H1 (cell line): ENCODE results near the gene MAK. TPM values are rescaled to one million over a fixed set of nuclear protein-coding genes. Genes with fewer than 3 reads are reported as not detected.
"Not testable (repeated sequence)": the region's sequence is repeated elsewhere in the genome, so short reads cannot be mapped to it uniquely, and the experiment has no call there.

Experiments used
- CTCF ChIA-PET: fragments of 300-600 bp; sonication (Branson Sonifier 250); formaldehyde crosslinking; loops from one replicate; lab custom pipeline; 2021; ENCODE audit not compliant: partially characterized antibody; lab: Charles Lee
- POLR2A ChIA-PET: fragments of 300-600 bp; sonication (Branson Sonifier 250); formaldehyde crosslinking; loops from one replicate; lab custom pipeline; 2021; ENCODE audit warnings: inconsistent platforms; ENCODE audit not compliant: partially characterized antibody; lab: Charles Lee
- DNase-seq, 2 experiments: peaks; one replicate each; pipeline versions ENCODE4 v3.0.0 to v3.0.0-alpha.2; 2010 to 2022; ENCODE audit warnings: low spot score in 2 of 2, low read depth in 1 of 2, mixed read lengths in 1 of 2
- FAIRE-seq: peaks from 2 replicates; lab custom pipeline; 2011; peaks lifted over from hg19 to GRCh38; lab: Jason Lieb, UNC
- H2AFZ ChIP-seq: 2 replicates; pipeline ENCODE4 v1.8.1; 2012; ENCODE audit warnings: low read length, inconsistent platforms
- H2AK5ac ChIP-seq: 2 replicates; pipeline ENCODE4 v1.6.1; 2013; ENCODE audit warnings: low read depth, low read length
- H2BK120ac ChIP-seq: replicated peaks from 2 replicates; pipeline ENCODE3; 2013; ENCODE audit warnings: low read depth, low read length, inconsistent platforms
- H2BK12ac ChIP-seq: 2 replicates; pipeline ENCODE4 v1.6.1; 2013; ENCODE audit warnings: low read depth, low read length
- H2BK15ac ChIP-seq: 2 replicates; pipeline ENCODE4 v1.6.1; 2013; ENCODE audit warnings: low read length
- H2BK20ac ChIP-seq: 2 replicates; pipeline ENCODE4 v1.6.1; 2013; ENCODE audit warnings: low read length
- H2BK5ac ChIP-seq: 2 replicates; pipeline ENCODE4 v1.6.1; 2013; ENCODE audit warnings: low read depth, low read length
- H3K14ac ChIP-seq: 2 replicates; pipeline ENCODE4 v1.6.1; 2013; ENCODE audit warnings: inconsistent platforms; ENCODE audit not compliant: insufficient read length
- H3K18ac ChIP-seq: 2 replicates; pipeline ENCODE4 v1.6.1; 2013; ENCODE audit warnings: low read length; ENCODE audit errors: extremely low read depth
- H3K23ac ChIP-seq: 2 replicates; pipeline ENCODE4 v1.6.1; 2013; ENCODE audit warnings: inconsistent platforms; ENCODE audit not compliant: insufficient read length
- H3K23me2 ChIP-seq: 2 replicates; pipeline ENCODE4 v1.6.1; 2013; ENCODE audit warnings: low read depth, low read length
- H3K27ac ChIP-seq: 2 replicates; pipeline ENCODE4 v1.6.1; 2011; ENCODE audit warnings: low read depth, low read length, inconsistent platforms
- H3K27me3 ChIP-seq, 4 experiments: replicated peaks in 1 of 4; 1 replicate in 1 of 4; 2 replicates in 3 of 4; pipeline versions ENCODE4 v1.6.1 to v1.8.1; 2011 to 2013; ENCODE audit warnings: low read length in 3 of 4, mild to moderate bottlenecking in 3 of 4, inconsistent platforms in 2 of 4, mixed read lengths in 2 of 4, moderate library complexity in 1 of 4; ENCODE audit not compliant: control insufficient read depth in 3 of 4, insufficient read depth in 3 of 4; ENCODE audit errors: extremely low read depth in 1 of 4
- H3K36me3 ChIP-seq, 4 experiments: 2 replicates each; pipeline versions ENCODE4 v1.6.1 to v1.8.1; 2011 to 2013; ENCODE audit warnings: mild to moderate bottlenecking in 4 of 4, low read length in 3 of 4, moderate library complexity in 2 of 4, control low read depth in 1 of 4, inconsistent platforms in 1 of 4; ENCODE audit not compliant: insufficient read depth in 4 of 4, control insufficient read depth in 2 of 4
- H3K4ac ChIP-seq: replicated peaks from 2 replicates; pipeline ENCODE3; 2013; ENCODE audit warnings: low read length, low read depth, mixed read lengths, inconsistent platforms; ENCODE audit not compliant: insufficient read length
- H3K4me1 ChIP-seq, 4 experiments: replicated peaks in 1 of 4; 1 replicate in 1 of 4; 2 replicates in 3 of 4; pipeline versions ENCODE4 v1.6.1 to v1.8.1; 2011 to 2013; ENCODE audit warnings: low read length in 3 of 4, inconsistent platforms in 2 of 4, mixed read lengths in 1 of 4; ENCODE audit not compliant: insufficient read depth in 4 of 4, control insufficient read depth in 3 of 4
- H3K4me2 ChIP-seq, 2 experiments: 2 replicates each; pipeline versions ENCODE4 v1.6.1 to v1.8.1; 2011 to 2013; ENCODE audit warnings: low read depth in 2 of 2, low read length in 2 of 2, control low read depth in 1 of 2, inconsistent platforms in 1 of 2, mild to moderate bottlenecking in 1 of 2; ENCODE audit not compliant: insufficient read depth in 1 of 2
- H3K4me3 ChIP-seq, 4 experiments: fragments of 200-600, 300-600 bp in 1 of 4; sonication (generic), shearing (Covaris generic), sonication (Bioruptor Twin) in 1 of 4; 2 replicates each; pipeline versions ENCODE4 v1.5.1 to v1.8.1; 2011 to 2016; ENCODE audit warnings: low read length in 4 of 4, low read depth in 3 of 4, control low read depth in 2 of 4, inconsistent platforms in 2 of 4, mild to moderate bottlenecking in 2 of 4, mixed read lengths in 1 of 4, moderate library complexity in 1 of 4; ENCODE audit not compliant: insufficient read depth in 2 of 4; ENCODE audit errors: extremely low read depth in 1 of 4
- H3K56ac ChIP-seq: replicated peaks from 2 replicates; pipeline ENCODE3; 2013; ENCODE audit warnings: low read depth, mild to moderate bottlenecking, mixed read lengths, low read length, inconsistent platforms; ENCODE audit not compliant: insufficient read length
- H3K79me1 ChIP-seq: 2 replicates; pipeline ENCODE4 v1.6.1; 2013; ENCODE audit warnings: low read depth, low read length, control low read depth
- H3K79me2 ChIP-seq, 2 experiments: 2 replicates each; pipeline versions ENCODE4 v1.6.1 to v1.8.1; 2012 to 2013; ENCODE audit warnings: low read length in 2 of 2, mild to moderate bottlenecking in 2 of 2, inconsistent platforms in 1 of 2; ENCODE audit not compliant: insufficient read depth in 2 of 2, control insufficient read depth in 1 of 2
- H3K9ac ChIP-seq, 4 experiments: replicated peaks in 1 of 4; 1 replicate in 1 of 4; 2 replicates in 3 of 4; pipeline versions ENCODE4 v1.6.1 to v1.8.1; 2011 to 2013; ENCODE audit warnings: low read depth in 3 of 4, low read length in 3 of 4, control low read depth in 2 of 4, mild to moderate bottlenecking in 2 of 4, moderate library complexity in 2 of 4, inconsistent platforms in 1 of 4; ENCODE audit errors: extremely low read depth in 1 of 4
- H3K9me3 ChIP-seq, 2 experiments: 2 replicates each; pipeline versions ENCODE4 v1.6.1 to v1.8.1; 2012 to 2013; ENCODE audit warnings: mild to moderate bottlenecking in 2 of 2, moderate library complexity in 2 of 2, control low read depth in 1 of 2, inconsistent platforms in 1 of 2, low read depth in 1 of 2, low read length in 1 of 2, mixed read lengths in 1 of 2; ENCODE audit not compliant: insufficient read depth in 2 of 2
- H4K20me1 ChIP-seq, 2 experiments: replicated peaks in 1 of 2; 2 replicates each; pipeline versions ENCODE3 to v1.8.1; 2011 to 2013; ENCODE audit warnings: inconsistent platforms in 2 of 2, low read length in 2 of 2, mild to moderate bottlenecking in 1 of 2; ENCODE audit not compliant: insufficient read depth in 2 of 2, control insufficient read depth in 1 of 2
- H4K5ac ChIP-seq: 2 replicates; pipeline ENCODE4 v1.6.1; 2013; ENCODE audit warnings: low read length, low read depth, mixed read lengths, inconsistent platforms; ENCODE audit not compliant: insufficient read length
- H4K8ac ChIP-seq: 2 replicates; pipeline ENCODE4 v1.8.0; 2013; ENCODE audit warnings: mild to moderate bottlenecking, moderate library complexity, low read length, inconsistent platforms; ENCODE audit not compliant: insufficient read depth; ENCODE audit errors: extremely low read depth
- H4K91ac ChIP-seq: replicated peaks from 2 replicates; pipeline ENCODE3; 2013; ENCODE audit warnings: low read length, mixed read lengths, inconsistent platforms; ENCODE audit not compliant: insufficient read length
- WGBS, 2 experiments: shearing (Covaris generic) in 1 of 2; methylation state at CpG; one replicate each; pipeline versions ENCODE4 v1.1.6 to v1.1.7; 2013 to 2015; ENCODE audit warnings: low lambda C conversion rate in 2 of 2, mixed read lengths in 2 of 2, inconsistent platforms in 1 of 2, low coverage in 1 of 2, missing lambda C conversion rate in 1 of 2; ENCODE audit not compliant: insufficient replicate concordance in 2 of 2, insufficient coverage in 1 of 2, insufficient read length in 1 of 2; ENCODE audit errors: extremely low coverage in 1 of 2, missing lambda C conversion rate in 1 of 2; 5-methylcytosine and 5-hydroxymethylcytosine counted together
- polyA plus RNA-seq, 7 experiments: library from polyadenylated mRNA; depleted of rRNA in 3 of 7; stranded (reverse) in 5 of 7; unstranded in 2 of 7; fragments of >200 nt in 5 of 7; fragments of 200-250 nt in 2 of 7; gene quantifications; 1 replicate in 5 of 7; 2 replicates in 1 of 7; 4 replicates in 1 of 7; pipeline versions ENCODE4 v1.2.1 to v1.2.3, GENCODE V29; 2011 to 2013; ENCODE audit warnings: missing spikeins in 2 of 7, mixed read lengths in 2 of 7
- total RNA-seq: library from RNA; stranded (reverse); fragmentation: NEBNext Ultra II Directional; extraction: Animal tissue kit (Norgen Biotek cat#: 25700); gene quantifications from 2 replicates; pipeline ENCODE4 v1.2.1, GENCODE V29; 2021

Gene MAK
- total and polyA plus RNA-seq, 2 of the 8 experiments (the other 6 are each of a cell fraction or from before 2014, with no cell fraction given), result 0.08 to 0.37 TPM

- H3K79me1 ChIP-seq, H3K4me3 ChIP-seq, H2BK12ac ChIP-seq, H2AK5ac ChIP-seq, H4K20me1 ChIP-seq, H2BK15ac ChIP-seq, H3K27ac ChIP-seq, CTCF ChIA-PET, H3K4me2 ChIP-seq, H3K23ac ChIP-seq, H3K56ac ChIP-seq, H3K14ac ChIP-seq, POLR2A ChIA-PET, H2BK120ac ChIP-seq, H3K4me1 ChIP-seq, H2BK20ac ChIP-seq, H3K79me2 ChIP-seq, DNase-seq, FAIRE-seq, H3K27me3 ChIP-seq, H3K23me2 ChIP-seq, H3K9ac ChIP-seq, H4K8ac ChIP-seq, H3K18ac ChIP-seq, H3K4ac ChIP-seq, H4K91ac ChIP-seq, H4K5ac ChIP-seq, H2AFZ ChIP-seq, H3K9me3 ChIP-seq, H3K36me3 ChIP-seq, H2BK5ac ChIP-seq: not testable (repeated sequence)
- whole genome bisulfite sequencing, 2 experiments, result 89% methylated on average over 3 of the region's 3 CpGs; no CpG with 5 or more reads in 1 of the 2 experiments
Observed at GRCh38 chr6:10866709-10867108, 28.4 kb upstream of the MAK start.

DNA sequence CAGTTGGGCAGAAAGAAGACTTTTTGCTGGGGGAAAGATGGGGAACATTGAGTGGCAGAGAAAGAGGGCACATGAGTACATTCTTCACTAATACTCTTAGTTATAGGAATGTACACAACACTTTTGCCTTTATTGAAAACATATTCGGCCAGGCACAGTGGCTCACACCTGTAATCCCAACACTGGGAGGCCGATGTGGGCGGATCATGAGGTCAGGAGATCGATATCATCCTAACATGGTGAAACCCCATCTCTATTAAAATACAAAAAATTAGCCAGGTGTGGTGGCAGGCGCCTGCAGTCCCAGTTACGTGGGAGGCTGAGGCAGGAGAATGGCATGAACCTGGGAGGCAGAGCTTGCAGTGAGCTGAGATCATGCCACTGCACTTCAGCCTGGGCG, 24.7 kb upstream of the MAK start:
- H3K4me1 ChIP-seq, H3K4me2 ChIP-seq, H3K18ac ChIP-seq, H3K36me3 ChIP-seq, H3K23ac ChIP-seq, H2AK5ac ChIP-seq, FAIRE-seq, H3K14ac ChIP-seq, H3K4me3 ChIP-seq, H2BK5ac ChIP-seq, H4K8ac ChIP-seq, H2BK120ac ChIP-seq, H3K9me3 ChIP-seq, H2BK20ac ChIP-seq, H3K23me2 ChIP-seq, DNase-seq, H3K27me3 ChIP-seq, H2BK12ac ChIP-seq, H3K9ac ChIP-seq, H3K79me1 ChIP-seq, POLR2A ChIA-PET, H3K4ac ChIP-seq, H3K79me2 ChIP-seq, H4K5ac ChIP-seq, H2BK15ac ChIP-seq, H2AFZ ChIP-seq, H3K27ac ChIP-seq, H3K56ac ChIP-seq, H4K91ac ChIP-seq, H4K20me1 ChIP-seq: not testable (repeated sequence)
- CTCF ChIA-PET, result interaction anchor here (0.8 to 1.5 kb wide), 3 partner anchors 10 to 384 kb away, joined by 3 to 5 read pairs (median 4); partner anchors contain the start of gene SYCP2L
- 88% methylated on average over 7 of the region's 7 CpGs; no CpG with 5 or more reads in 1 of the 2 experiments for WGBS, 2 experiments
